Fibroblast of lung (primary cell): Measurements from ENCODE around the gene CHDH.

Source experiments
- EZH2 ChIP-seq: IDR thresholded peaks from 2 replicates; pipeline ENCODE4 v1.5.1; 2012; ENCODE audit warnings: low read length, control low read depth, mild to moderate bottlenecking; ENCODE audit errors: missing control alignments
- TF ChIP-seq, protein P1 (sequence below), 2 donors: IDR thresholded peaks in 1 of 2; conservative IDR thresholded peaks in 1 of 2; 1 replicate in 1 of 2; 2 replicates in 1 of 2; pipeline ENCODE4 v1.5.1; 2011 to 2012; ENCODE audit warnings: low read length in 2 of 2, control low read depth in 1 of 2, inconsistent platforms in 1 of 2, low read depth in 1 of 2, mild to moderate bottlenecking in 1 of 2

- TF ChIP-seq, protein P1, sequence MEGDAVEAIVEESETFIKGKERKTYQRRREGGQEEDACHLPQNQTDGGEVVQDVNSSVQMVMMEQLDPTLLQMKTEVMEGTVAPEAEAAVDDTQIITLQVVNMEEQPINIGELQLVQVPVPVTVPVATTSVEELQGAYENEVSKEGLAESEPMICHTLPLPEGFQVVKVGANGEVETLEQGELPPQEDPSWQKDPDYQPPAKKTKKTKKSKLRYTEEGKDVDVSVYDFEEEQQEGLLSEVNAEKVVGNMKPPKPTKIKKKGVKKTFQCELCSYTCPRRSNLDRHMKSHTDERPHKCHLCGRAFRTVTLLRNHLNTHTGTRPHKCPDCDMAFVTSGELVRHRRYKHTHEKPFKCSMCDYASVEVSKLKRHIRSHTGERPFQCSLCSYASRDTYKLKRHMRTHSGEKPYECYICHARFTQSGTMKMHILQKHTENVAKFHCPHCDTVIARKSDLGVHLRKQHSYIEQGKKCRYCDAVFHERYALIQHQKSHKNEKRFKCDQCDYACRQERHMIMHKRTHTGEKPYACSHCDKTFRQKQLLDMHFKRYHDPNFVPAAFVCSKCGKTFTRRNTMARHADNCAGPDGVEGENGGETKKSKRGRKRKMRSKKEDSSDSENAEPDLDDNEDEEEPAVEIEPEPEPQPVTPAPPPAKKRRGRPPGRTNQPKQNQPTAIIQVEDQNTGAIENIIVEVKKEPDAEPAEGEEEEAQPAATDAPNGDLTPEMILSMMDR (conservative IDR thresholded peaks at IDR 0.05 in 1 of 2, IDR thresholded peaks at IDR 0.05 in 1 of 2; ENCODE audit: low read depth in 1 of 2, low read length in 2 of 2): no peak
- TF ChIP-seq EZH2: no peak
Observed at GRCh38 chr3:53822331-53822741, 23.9 kb downstream of the CHDH start.
